ENCODE measurements around the gene EGLN1.

EGLN1 gene

GRCh38 chr1:231362325-231362724 is 59.8 kb downstream of the EGLN1 start:
- TF ChIP-seq GATA2 (IDR thresholded peaks at IDR 0.05; ENCODE audit: low read depth, low read length) = no peak
- TF ChIP-seq GATA3 (IDR thresholded peaks at IDR 0.05; ENCODE audit: low read depth, low read length) = no peak

DNA sequence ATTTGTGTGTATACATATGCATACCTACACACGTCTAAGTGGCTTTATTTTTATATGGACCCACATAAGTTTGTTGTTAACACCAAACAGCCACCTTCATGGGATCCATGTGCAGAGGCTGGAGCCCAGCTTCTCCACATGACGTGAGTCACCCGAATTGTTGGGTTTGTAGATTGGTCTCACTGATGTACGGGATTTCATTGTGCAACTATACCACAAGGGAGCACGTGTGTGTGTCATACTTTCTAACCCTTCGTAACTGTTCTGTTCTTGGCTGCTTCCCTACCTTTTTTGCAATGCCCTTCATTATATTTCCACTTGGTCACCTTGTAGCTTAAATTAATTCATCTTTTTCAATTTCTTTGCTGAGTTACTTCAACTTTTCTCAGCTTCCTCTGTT is 63.0 kb downstream of the EGLN1 start:
- TF ChIP-seq GATA2 (IDR thresholded peaks at IDR 0.05; ENCODE audit: low read depth, low read length) (no peak), GATA3 (IDR thresholded peaks at IDR 0.05; ENCODE audit: low read depth, low read length) (no peak)

GRCh38 chr1:231357831-231358354 is 64.2 kb downstream of the EGLN1 start:
- TF ChIP-seq GATA3 (IDR thresholded peaks at IDR 0.05; ENCODE audit: low read depth, low read length) = no peak
- TF ChIP-seq GATA2 (IDR thresholded peaks at IDR 0.05; ENCODE audit: low read depth, low read length) = no peak

DNA sequence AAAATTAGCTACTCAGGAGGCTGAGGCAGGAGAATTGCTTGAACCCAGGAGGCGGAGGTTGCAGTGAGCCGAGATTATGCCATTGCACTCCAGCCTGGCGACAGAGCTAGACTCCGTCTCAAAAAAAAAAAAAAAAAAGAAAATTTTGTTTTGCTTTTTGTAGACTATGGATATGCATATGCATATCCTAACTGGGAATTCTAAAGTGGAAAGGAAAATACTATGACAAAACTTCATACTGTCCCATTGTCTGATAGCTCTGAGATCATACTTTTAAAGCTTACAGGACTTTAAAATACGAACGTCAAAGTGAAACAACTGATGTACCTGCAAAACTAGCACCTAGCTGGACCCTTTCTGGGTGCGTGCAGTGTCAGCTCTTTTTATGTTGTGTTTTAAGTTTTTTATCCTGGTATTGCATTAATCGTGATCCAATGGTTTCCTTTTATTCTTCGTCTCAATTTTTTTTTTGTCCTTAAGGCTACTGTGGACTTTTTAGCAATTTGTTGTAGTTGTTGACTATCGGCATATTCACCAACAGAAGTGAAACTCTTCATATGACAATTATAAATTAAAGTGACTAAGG is 64.8 kb downstream of the EGLN1 start:
- TF ChIP-seq GATA3 (IDR thresholded peaks at IDR 0.05; ENCODE audit: low read depth, low read length) (no peak), GATA2 (IDR thresholded peaks at IDR 0.05; ENCODE audit: low read depth, low read length) (no peak)

DNA sequence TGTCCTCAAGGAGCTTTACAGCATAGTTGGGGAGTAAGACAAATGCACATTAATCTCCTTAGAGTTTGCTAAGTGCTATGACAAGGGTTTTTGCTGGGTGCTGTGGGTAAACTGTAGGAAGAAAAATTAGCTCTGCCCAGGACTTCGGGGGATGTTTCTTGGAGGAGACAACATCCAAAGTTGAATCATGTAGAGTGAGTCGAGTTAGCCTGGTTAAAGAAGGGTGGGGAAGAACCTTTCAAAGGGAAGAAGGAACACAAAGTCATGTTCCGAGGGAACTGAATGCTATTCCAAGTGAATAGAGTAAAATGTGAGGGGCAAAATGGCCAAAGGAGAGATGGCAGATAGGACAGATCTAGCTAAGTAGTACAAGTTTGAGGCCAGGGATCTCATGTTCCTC is 66.9 kb downstream of the EGLN1 start:
- TF ChIP-seq GATA2 (IDR thresholded peaks at IDR 0.05; ENCODE audit: low read depth, low read length) (no peak), GATA3 (IDR thresholded peaks at IDR 0.05; ENCODE audit: low read depth, low read length) (no peak)

DNA sequence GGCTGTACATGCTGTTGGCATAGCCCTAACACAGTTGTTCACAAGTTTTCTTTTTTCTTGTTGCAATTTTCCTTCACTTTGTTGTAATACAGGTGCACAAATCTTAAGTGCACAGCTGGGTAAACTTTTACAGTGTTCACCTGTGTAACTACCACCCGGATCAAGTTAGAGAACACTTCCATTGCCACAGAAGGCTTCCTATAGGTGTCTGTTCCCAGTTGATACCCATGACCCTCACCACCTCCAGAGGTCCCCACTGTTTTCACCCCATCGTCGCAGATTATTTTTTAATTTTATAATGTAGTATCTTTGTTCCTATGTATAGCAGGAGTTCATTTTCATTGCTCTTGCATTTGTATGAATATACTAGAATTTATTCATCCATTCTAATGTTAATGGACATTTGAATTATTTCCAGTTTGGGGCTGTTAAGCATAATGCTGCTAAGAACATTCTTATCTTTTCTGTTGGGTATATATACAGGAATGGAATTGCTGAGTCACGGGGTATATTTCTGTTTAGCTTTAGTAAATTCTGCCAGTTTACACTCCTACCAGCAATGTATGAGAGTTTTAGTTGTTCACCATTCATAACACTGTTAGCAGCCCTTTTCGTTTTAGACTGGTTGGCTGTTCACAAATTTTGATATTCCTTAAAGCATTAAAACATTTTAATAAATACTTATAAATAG is 67.6 kb downstream of the EGLN1 start:
- TF ChIP-seq GATA3 (IDR thresholded peaks at IDR 0.05; ENCODE audit: low read depth, low read length) (no peak), GATA2 (IDR thresholded peaks at IDR 0.05; ENCODE audit: low read depth, low read length) (no peak)

- TF ChIP-seq GATA2 (IDR thresholded peaks at IDR 0.05; ENCODE audit: low read depth, low read length) (no peak), GATA3 (IDR thresholded peaks at IDR 0.05; ENCODE audit: low read depth, low read length) (no peak)
These were observed 69.0 kb downstream of the EGLN1 start for GRCh38 chr1:231353086-231353485.

DNA sequence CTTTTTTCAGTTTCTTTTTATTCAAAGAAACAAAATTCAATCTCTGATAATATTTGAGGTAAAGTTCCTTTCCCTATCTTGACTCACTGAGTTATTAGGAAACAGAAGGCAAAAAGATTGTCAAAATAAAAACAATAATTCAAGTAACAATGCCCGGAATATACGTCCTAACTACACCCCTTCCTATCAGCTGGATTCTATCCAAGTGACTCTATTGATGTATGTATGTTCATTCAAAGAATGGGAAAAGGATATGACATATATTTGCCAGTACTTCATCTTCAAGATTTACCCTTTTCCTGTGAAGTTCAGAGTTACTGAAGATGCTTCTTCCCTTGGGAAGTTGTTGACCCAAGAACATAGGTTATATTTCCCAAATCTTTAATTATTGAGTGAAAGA is 70.3 kb downstream of the EGLN1 start:
- TF ChIP-seq GATA3 (IDR thresholded peaks at IDR 0.05; ENCODE audit: low read depth, low read length) (no peak), GATA2 (IDR thresholded peaks at IDR 0.05; ENCODE audit: low read depth, low read length) (no peak)

GRCh38 chr1:231348442-231348841 is 73.6 kb downstream of the EGLN1 start:
- TF ChIP-seq GATA3 (IDR thresholded peaks at IDR 0.05; ENCODE audit: low read depth, low read length) (no peak), GATA2 (IDR thresholded peaks at IDR 0.05; ENCODE audit: low read depth, low read length) (no peak)

GRCh38 chr1:231347961-231348360 is 74.1 kb downstream of the EGLN1 start:
- TF ChIP-seq GATA2 (IDR thresholded peaks at IDR 0.05; ENCODE audit: low read depth, low read length) = no peak
- no peak for TF ChIP-seq GATA3 (IDR thresholded peaks at IDR 0.05; ENCODE audit: low read depth, low read length)

GRCh38 chr1:231340328-231341013 is 81.6 kb downstream of the EGLN1 start:
- TF ChIP-seq GATA2 (IDR thresholded peaks at IDR 0.05; ENCODE audit: low read depth, low read length) (no peak), GATA3 (IDR thresholded peaks at IDR 0.05; ENCODE audit: low read depth, low read length) (no peak)

DNA sequence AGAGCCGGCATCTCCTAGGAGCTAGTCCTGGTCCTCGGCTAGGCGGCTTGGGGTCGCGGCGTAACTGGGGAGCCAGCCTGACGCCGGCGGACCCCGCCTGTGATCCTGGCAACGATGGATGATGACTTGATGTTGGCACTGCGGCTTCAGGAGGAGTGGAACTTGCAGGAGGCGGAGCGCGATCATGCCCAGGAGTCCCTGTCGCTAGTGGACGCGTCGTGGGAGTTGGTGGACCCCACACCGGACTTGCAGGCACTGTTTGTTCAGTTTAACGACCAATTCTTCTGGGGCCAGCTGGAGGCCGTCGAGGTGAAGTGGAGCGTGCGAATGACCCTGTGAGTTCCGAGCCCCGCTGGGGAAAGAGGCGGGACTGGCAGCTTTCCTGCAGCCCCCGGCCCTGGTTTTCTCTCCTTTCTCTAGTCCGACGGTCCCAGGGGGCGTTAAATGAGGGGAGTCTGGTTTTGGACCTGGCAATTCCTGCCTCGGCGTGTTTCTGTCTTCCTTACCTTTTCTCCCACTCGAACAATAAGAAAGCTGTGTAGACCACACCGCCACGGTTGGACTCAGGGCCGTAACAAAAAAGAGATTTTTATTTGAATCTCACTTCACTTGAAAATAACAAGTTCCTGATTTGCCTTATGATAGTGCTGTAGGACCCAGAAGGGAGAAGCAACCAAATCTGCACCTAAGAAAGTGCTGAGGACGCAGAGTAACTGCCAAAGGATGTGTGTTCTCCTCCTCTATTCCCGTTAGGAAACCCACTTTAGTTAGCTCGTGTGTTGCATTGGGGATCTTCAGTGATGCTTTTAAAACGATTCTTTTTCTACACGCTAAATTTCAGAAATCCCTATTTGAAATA is 83.6 kb downstream of the EGLN1 start, which contains the start of gene SPRTN:
TSS of gene SPRTN (plus strand) at position 24 of the 859 bp plus-strand sequence. CDS start at position 115, 91 bp downstream.
- no peak for TF ChIP-seq GATA2 (IDR thresholded peaks at IDR 0.05; ENCODE audit: low read depth, low read length)
- TF ChIP-seq GATA3 (IDR thresholded peaks at IDR 0.05; ENCODE audit: low read depth, low read length) = no peak

- TF ChIP-seq GATA3 (IDR thresholded peaks at IDR 0.05; ENCODE audit: low read depth, low read length) = no peak
- no peak; the same call in 1 of the 2 replicates for TF ChIP-seq GATA2 (IDR thresholded peaks at IDR 0.05; ENCODE audit: low read depth, low read length)
These were observed 84.4 kb downstream of the EGLN1 start, which contains the start of gene EXOC8 for GRCh38 chr1:231337472-231338269. EXOC8 (minus strand) TSS chr1:231337852; CDS start chr1:231337745, 107 bp downstream.

All from SH-SY5Y (cell line).